ENCODE results near the gene MYOM1. TPM values are rescaled to one million over a fixed set of nuclear protein-coding genes. Genes with fewer than 3 reads are reported as not detected.

The MYOM1 gene
- total and polyA plus RNA-seq, 2 donors from 2014 or later: 2.1 to 6.8 TPM

DNA sequence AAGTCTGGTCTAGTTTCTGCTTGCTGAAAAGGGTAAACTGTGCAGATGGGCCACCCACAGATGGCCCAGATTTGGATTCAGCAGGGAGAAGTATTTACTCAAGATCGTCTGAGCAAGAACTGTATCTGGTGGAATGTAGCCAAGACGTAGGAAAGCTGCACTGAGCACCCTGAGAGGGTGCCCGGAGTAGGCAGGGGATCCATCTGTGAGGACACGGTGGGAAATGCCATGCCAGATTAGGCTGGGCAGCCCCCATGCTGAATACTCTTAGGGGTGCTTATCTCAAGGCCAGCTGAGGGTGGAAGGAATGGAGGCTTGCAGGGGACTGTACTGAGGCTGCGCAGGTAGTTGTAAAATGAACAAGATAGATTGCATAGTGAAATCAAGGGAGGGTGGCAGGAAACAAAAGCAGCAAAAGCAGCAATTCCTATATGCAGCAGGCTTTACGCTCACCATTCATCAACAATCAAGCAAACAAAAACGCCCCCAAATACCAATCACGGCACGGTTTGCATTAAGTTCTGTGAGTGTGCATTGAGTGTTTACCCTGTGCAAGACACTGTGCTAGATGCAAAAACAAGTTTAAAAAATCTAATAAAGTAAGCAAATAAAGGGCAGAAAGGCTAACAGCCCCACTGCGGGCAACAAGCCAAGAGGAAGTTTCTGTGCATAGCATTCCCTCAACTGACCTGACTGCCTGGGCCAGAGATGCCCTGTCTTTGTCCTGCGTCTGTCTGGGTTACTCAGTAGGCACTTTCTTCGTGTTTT, 174.7 kb downstream of the MYOM1 start:
- no peak for FAIRE-seq
- H3K4me1 ChIP-seq (ENCODE audit: control insufficient read depth in 2 of 3, insufficient read depth in 2 of 3, low read depth in 1 of 3, low read length in 3 of 3): peaks cover 0 to 3% (median 0%) of the 10 kb centered on the region in 3 donors
- H3K36me3 ChIP-seq (ENCODE audit: control insufficient read depth in 2 of 3, insufficient read depth in 3 of 3, low read length in 3 of 3): no peaks in the 10 kb centered on the region
- H3K27ac ChIP-seq (ENCODE audit: low read depth in 2 of 2, low read length in 2 of 2): no peak overlapping the region
- no peak for TF ChIP-seq CTCF (IDR thresholded peaks at IDR 0.05; ENCODE audit: borderline replicate concordance, extremely low read depth, insufficient read depth)
- DNase-seq: peak in 1 of 5 donors; percentile 47
- no peak overlapping the region for H3K9ac ChIP-seq (ENCODE audit: low read length in 3 of 3)
- no peak overlapping the region for H3K4me3 ChIP-seq (ENCODE audit: low read length in 3 of 3)
- intact Hi-C loops (cut with DNase I): no loop called here
- no peaks in the 10 kb centered on the region for H3K9me3 ChIP-seq (ENCODE audit: control insufficient read depth in 2 of 3, insufficient read depth in 1 of 3, low read length in 3 of 3)
- H3K27me3 ChIP-seq (ENCODE audit: control insufficient read depth, insufficient read depth, low read length): no peaks in the 10 kb centered on the region

DNA sequence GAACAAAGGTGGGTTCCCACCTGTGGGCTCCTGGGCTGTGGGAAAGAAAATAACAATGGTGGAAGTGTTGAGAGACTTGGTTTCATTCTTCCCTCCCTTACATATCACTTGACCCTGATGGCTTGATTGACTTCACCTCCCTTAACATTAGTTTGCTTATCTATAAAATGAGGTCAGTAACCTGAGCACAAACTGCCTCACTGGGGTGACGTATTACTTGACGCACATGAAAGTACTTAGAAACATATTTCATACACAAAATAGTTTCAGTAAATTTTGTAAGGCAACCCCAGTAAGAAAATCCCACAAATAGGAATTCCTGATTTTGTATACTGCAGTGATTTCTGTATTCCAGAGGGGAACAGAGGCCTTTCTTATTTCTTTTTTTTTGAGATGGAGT, 177.4 kb downstream of the MYOM1 start:
- Histone ChIP-seq H3K9me3 (ENCODE audit: control insufficient read depth in 2 of 3, insufficient read depth in 1 of 3, low read length in 3 of 3) (no peaks in the 10 kb centered on the region), H3K9ac (ENCODE audit: low read length in 3 of 3) (no peak overlapping the region)

DNA sequence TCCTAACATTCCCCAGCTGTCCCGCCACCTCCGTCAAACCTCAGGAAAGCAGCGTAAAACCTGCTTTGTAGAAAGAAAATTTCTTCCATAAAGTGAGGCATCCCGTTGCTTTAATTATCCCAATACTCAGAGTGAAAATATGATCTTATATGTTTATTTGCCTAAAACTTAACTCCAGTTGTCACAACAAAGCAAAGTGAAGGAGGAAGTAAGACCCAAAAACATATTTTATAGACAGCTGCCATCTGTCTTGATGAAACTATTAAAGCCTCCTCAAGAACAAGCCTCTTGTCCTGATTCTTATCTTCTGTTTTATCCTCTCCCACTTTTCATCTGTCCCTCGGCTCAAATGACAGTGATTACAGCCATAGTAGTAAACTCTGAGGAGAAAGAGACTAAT, 177.9 kb downstream of the MYOM1 start:
- Histone ChIP-seq H3K4me3 (ENCODE audit: low read length in 3 of 3) (no peak overlapping the region), H3K27me3 (ENCODE audit: control insufficient read depth, insufficient read depth, low read length) (no peaks in the 10 kb centered on the region), H3K9me3 (ENCODE audit: control insufficient read depth in 2 of 3, insufficient read depth in 1 of 3, low read length in 3 of 3) (no peaks in the 10 kb centered on the region), H3K4me1 (ENCODE audit: control insufficient read depth in 2 of 3, insufficient read depth in 2 of 3, low read depth in 1 of 3, low read length in 3 of 3) (peaks cover 0 to 3% (median 0%) of the 10 kb centered on the region in 3 donors), H3K27ac (ENCODE audit: low read depth in 2 of 2, low read length in 2 of 2) (no peak overlapping the region), H3K36me3 (ENCODE audit: control insufficient read depth in 2 of 3, insufficient read depth in 3 of 3, low read length in 3 of 3) (no peaks in the 10 kb centered on the region), H3K9ac (ENCODE audit: low read length in 3 of 3) (no peak overlapping the region)
- FAIRE-seq (no peak), DNase-seq (peak in 2 of 5 donors; percentile 61 to 76)
- TF ChIP-seq CTCF (IDR thresholded peaks at IDR 0.05; ENCODE audit: borderline replicate concordance, extremely low read depth, insufficient read depth): no peak
- intact Hi-C loops (cut with DNase I): no loop called here

More for the DNA sequence above, 177.4 kb downstream of the MYOM1 start:
- no peak for TF ChIP-seq CTCF (IDR thresholded peaks at IDR 0.05; ENCODE audit: borderline replicate concordance, extremely low read depth, insufficient read depth)
- Histone ChIP-seq H3K27me3 (ENCODE audit: control insufficient read depth, insufficient read depth, low read length) (no peaks in the 10 kb centered on the region), H3K4me1 (ENCODE audit: control insufficient read depth in 2 of 3, insufficient read depth in 2 of 3, low read depth in 1 of 3, low read length in 3 of 3) (peaks cover 0 to 3% (median 0%) of the 10 kb centered on the region in 3 donors), H3K4me3 (ENCODE audit: low read length in 3 of 3) (no peak overlapping the region), H3K36me3 (ENCODE audit: control insufficient read depth in 2 of 3, insufficient read depth in 3 of 3, low read length in 3 of 3) (no peaks in the 10 kb centered on the region), H3K27ac (ENCODE audit: low read depth in 2 of 2, low read length in 2 of 2) (no peak overlapping the region)
- intact Hi-C loops (cut with DNase I): no loop called here
- DNase-seq: peak in 1 of 5 donors; percentile 16
- no peak for FAIRE-seq

Measured in kidney (tissue), 14 donors.